MG63 (cell line): ENCODE measurements around the gene GNAI3. TPM values are rescaled to one million over a fixed set of nuclear protein-coding genes. Genes with fewer than 3 reads are reported as not detected.

ENCODE experiments used
- DNase-seq: peaks from one replicate; pipeline ENCODE4 v3.0.0-alpha.2; 2020
- H3K27me3 ChIP-seq: fragments of 250-450 bp; sonication (Bioruptor Pico); 2 replicates; pipeline ENCODE4 v1.5.1; 2020; ENCODE audit warnings: mild to moderate bottlenecking, moderate library complexity
- H3K36me3 ChIP-seq: fragments of 250-450 bp; sonication (Bioruptor Pico); 2 replicates; pipeline ENCODE4 v1.5.1; 2020; ENCODE audit warnings: mild to moderate bottlenecking, moderate library complexity
- H3K4me3 ChIP-seq: fragments of 250-450 bp; sonication (Bioruptor Pico); 2 replicates; pipeline ENCODE4 v1.5.1; 2020; ENCODE audit warnings: mild to moderate bottlenecking, moderate library complexity
- H3K9me3 ChIP-seq: fragments of 250-450 bp; sonication (Bioruptor Pico); 2 replicates; pipeline ENCODE4 v1.5.1; 2020; ENCODE audit warnings: mild to moderate bottlenecking, moderate library complexity
- total RNA-seq: library from RNA; depleted of rRNA; stranded (reverse); fragments of >200 nt; shearing (Covaris generic); gene quantifications from 2 replicates; pipeline ENCODE4 v1.2.3, GENCODE V29; 2014; ENCODE audit warnings: low replicate concordance

Gene GNAI3
- total RNA-seq, 1 experiment from 2014 or later = 17.0 TPM

- H3K4me3 ChIP-seq = no peak overlapping the region
- no peaks in the 10 kb centered on the region for H3K36me3 ChIP-seq
- DNase-seq = no peak
- no peaks in the 10 kb centered on the region for H3K9me3 ChIP-seq
- peaks cover 14% of the 10 kb centered on the region for H3K27me3 ChIP-seq
These were observed 31.1 kb upstream of the GNAI3 start for GRCh38 chr1:109517337-109517736.

GRCh38 chr1:109521002-109521951 lies 27.1 kb upstream of the GNAI3 start:
- H3K36me3 ChIP-seq = no peaks in the 10 kb centered on the region
- DNase-seq = no peak
- no peaks in the 10 kb centered on the region for H3K9me3 ChIP-seq
- no peak overlapping the region for H3K4me3 ChIP-seq
- peaks cover 18% of the 10 kb centered on the region for H3K27me3 ChIP-seq

- DNase-seq = no peak
- H3K27me3 ChIP-seq = peaks cover 18% of the 10 kb centered on the region
- H3K36me3 ChIP-seq = no peaks in the 10 kb centered on the region
- no peaks in the 10 kb centered on the region for H3K9me3 ChIP-seq
- H3K4me3 ChIP-seq = no peak overlapping the region
These were observed 26.4 kb upstream of the GNAI3 start for GRCh38 chr1:109522026-109522425.

- no peak for DNase-seq
- no peak overlapping the region for H3K4me3 ChIP-seq
- H3K9me3 ChIP-seq = no peaks in the 10 kb centered on the region
These were observed 24.7 kb upstream of the GNAI3 start for GRCh38 chr1:109523706-109524105.

GRCh38 chr1:109527098-109527811 lies 21.2 kb upstream of the GNAI3 start:
- Histone ChIP-seq H3K27me3 (peaks cover 10% of the 10 kb centered on the region), H3K9me3 (no peaks in the 10 kb centered on the region), H3K4me3 (no peak overlapping the region), H3K36me3 (no peaks in the 10 kb centered on the region)
- DNase-seq = no peak

More at GRCh38 chr1:109523706-109524105, 24.7 kb upstream of the GNAI3 start:
- Histone ChIP-seq H3K27me3 (peaks cover 18% of the 10 kb centered on the region), H3K36me3 (no peaks in the 10 kb centered on the region)

GRCh38 chr1:109527846-109528695 lies 20.3 kb upstream of the GNAI3 start:
- Histone ChIP-seq H3K4me3 (no peak overlapping the region), H3K27me3 (peaks cover 1% of the 10 kb centered on the region), H3K9me3 (no peaks in the 10 kb centered on the region), H3K36me3 (no peaks in the 10 kb centered on the region)
- no peak for DNase-seq

GRCh38 chr1:109528712-109529111 lies 19.7 kb upstream of the GNAI3 start:
- no peaks in the 10 kb centered on the region for H3K9me3 ChIP-seq
- no peak for DNase-seq
- H3K27me3 ChIP-seq = no peaks in the 10 kb centered on the region
- H3K36me3 ChIP-seq = no peaks in the 10 kb centered on the region
- no peak overlapping the region for H3K4me3 ChIP-seq

GRCh38 chr1:109529881-109530456 lies 18.4 kb upstream of the GNAI3 start:
- no peak overlapping the region for H3K4me3 ChIP-seq
- DNase-seq = no peak
- no peaks in the 10 kb centered on the region for H3K27me3 ChIP-seq
- no peaks in the 10 kb centered on the region for H3K36me3 ChIP-seq
- H3K9me3 ChIP-seq = no peaks in the 10 kb centered on the region

- no peak for DNase-seq
- Histone ChIP-seq H3K4me3 (no peak overlapping the region), H3K9me3 (no peaks in the 10 kb centered on the region)
These were observed 17.8 kb upstream of the GNAI3 start for GRCh38 chr1:109530457-109531087.

GRCh38 chr1:109531380-109531779 lies 17.0 kb upstream of the GNAI3 start:
- Histone ChIP-seq H3K36me3 (no peaks in the 10 kb centered on the region), H3K4me3 (no peak overlapping the region), H3K9me3 (no peaks in the 10 kb centered on the region), H3K27me3 (no peaks in the 10 kb centered on the region)
- DNase-seq = no peak

More at GRCh38 chr1:109530457-109531087, 17.8 kb upstream of the GNAI3 start:
- Histone ChIP-seq H3K27me3 (no peaks in the 10 kb centered on the region), H3K36me3 (no peaks in the 10 kb centered on the region)

- H3K9me3 ChIP-seq = no peaks in the 10 kb centered on the region
- no peaks in the 10 kb centered on the region for H3K36me3 ChIP-seq
- no peak overlapping the region for H3K4me3 ChIP-seq
- H3K27me3 ChIP-seq = no peaks in the 10 kb centered on the region
- no peak for DNase-seq
These were observed 16.5 kb upstream of the GNAI3 start for GRCh38 chr1:109531826-109532364.

GRCh38 chr1:109532365-109533136 lies 15.9 kb upstream of the GNAI3 start:
- Histone ChIP-seq H3K27me3 (no peaks in the 10 kb centered on the region), H3K9me3 (no peaks in the 10 kb centered on the region), H3K36me3 (no peaks in the 10 kb centered on the region), H3K4me3 (no peak overlapping the region)
- DNase-seq = peak; percentile 81

- Histone ChIP-seq H3K4me3 (no peak overlapping the region), H3K9me3 (no peaks in the 10 kb centered on the region), H3K27me3 (no peaks in the 10 kb centered on the region), H3K36me3 (no peaks in the 10 kb centered on the region)
- DNase-seq = no peak
These were observed 14.0 kb upstream of the GNAI3 start for GRCh38 chr1:109534307-109534858.

GRCh38 chr1:109535481-109535880 lies 12.9 kb upstream of the GNAI3 start:
- DNase-seq = no peak
- H3K9me3 ChIP-seq = no peaks in the 10 kb centered on the region
- H3K27me3 ChIP-seq = no peaks in the 10 kb centered on the region
- no peaks in the 10 kb centered on the region for H3K36me3 ChIP-seq
- no peak overlapping the region for H3K4me3 ChIP-seq

GRCh38 chr1:109535971-109536491 lies 12.4 kb upstream of the GNAI3 start:
- Histone ChIP-seq H3K27me3 (no peaks in the 10 kb centered on the region; the same call in 1 of the 2 replicates), H3K36me3 (no peaks in the 10 kb centered on the region), H3K9me3 (no peaks in the 10 kb centered on the region), H3K4me3 (no peak overlapping the region)
- no peak for DNase-seq
